GM21390 (cell line): ENCODE results near the gene RNPEPL1.

Experiments
- ATAC-seq: cut with Tn5 transposase; IDR thresholded peaks from one replicate; pipeline ENCODE4 v1.9.1; 2021; ENCODE audit not compliant: unreplicated experiment

The RNPEPL1 gene

GRCh38 chr2:240589850-240590525, 21.7 kb downstream of the RNPEPL1 start:
- no peak for ATAC-seq

GRCh38 chr2:240590681-240591111, 22.4 kb downstream of the RNPEPL1 start:
- no peak for ATAC-seq

GRCh38 chr2:240591226-240591625, 22.9 kb downstream of the RNPEPL1 start:
- ATAC-seq, result no peak

- ATAC-seq, result no peak
These were observed 23.5 kb downstream of the RNPEPL1 start for GRCh38 chr2:240591784-240592183.

GRCh38 chr2:240593026-240593702, 24.9 kb downstream of the RNPEPL1 start:
- ATAC-seq, result no peak

- ATAC-seq, result no peak
These were observed 25.6 kb downstream of the RNPEPL1 start for GRCh38 chr2:240593703-240594451.

- ATAC-seq, result no peak
These were observed 26.5 kb downstream of the RNPEPL1 start for GRCh38 chr2:240594511-240595380.

- no peak for ATAC-seq
These were observed 27.2 kb downstream of the RNPEPL1 start for GRCh38 chr2:240595381-240596079.

GRCh38 chr2:240596080-240596460, 27.8 kb downstream of the RNPEPL1 start:
- no peak for ATAC-seq

- ATAC-seq, result no peak
These were observed 28.2 kb downstream of the RNPEPL1 start for GRCh38 chr2:240596491-240596931.

GRCh38 chr2:240597054-240597418, 28.8 kb downstream of the RNPEPL1 start:
- ATAC-seq, result no peak

GRCh38 chr2:240597419-240598181, 29.3 kb downstream of the RNPEPL1 start:
- no peak for ATAC-seq

- no peak for ATAC-seq
These were observed 30.1 kb downstream of the RNPEPL1 start for GRCh38 chr2:240598311-240598911.

GRCh38 chr2:240599141-240599583, 30.9 kb downstream of the RNPEPL1 start:
- ATAC-seq, result no peak

GRCh38 chr2:240600451-240600961, 32.2 kb downstream of the RNPEPL1 start:
- no peak for ATAC-seq

- ATAC-seq, result no peak
These were observed 33.0 kb downstream of the RNPEPL1 start for GRCh38 chr2:240601061-240601830.

- no peak for ATAC-seq
These were observed 33.5 kb downstream of the RNPEPL1 start for GRCh38 chr2:240601831-240602160.
